Muscle of arm (tissue), 14 donors: ENCODE results near the gene DNAAF3. TPM values are rescaled to one million over a fixed set of nuclear protein-coding genes. Genes with fewer than 3 reads are reported as not detected.
A peak's percentile ranks its signal among the peaks of the same experiment; 100 is the strongest.
"Not testable (repeated sequence)": the region's sequence is repeated elsewhere in the genome, so short reads cannot be mapped to it uniquely, and the experiment has no call there.

Experiments
- DNase-seq: peaks from one replicate; pipeline ENCODE4 v3.0.0-alpha.2; 2013
- long read RNA-seq, 11 donors: transcript quantifications; one replicate each; lab custom pipeline, GENCODE V29; 2026
- polyA plus RNA-seq, 12 donors: library from polyadenylated mRNA; unstranded; fragments of 120-200 nt; gene quantifications; one replicate each; pipeline ENCODE4 v1.2.1, GENCODE V29; 2013; ENCODE audit not compliant: insufficient read length in 12 of 12

The DNAAF3 gene
- polyA plus RNA-seq = 1 to 10 TPM in 3 of 12 donors, under 1 TPM in 7, not detected in 2; 0.45 to 1.7 (median 0.66) TPM
- long read RNA-seq, donor 1 = 0 reads
- long read RNA-seq, donor 2 = 0 reads
- long read RNA-seq, donor 3 = 0 reads
- long read RNA-seq, donor 4 = 0 reads
- long read RNA-seq, donor 5 = 0 reads
- long read RNA-seq, donor 6 = 0 reads
- long read RNA-seq, donor 7 = 0 reads
- long read RNA-seq, donor 8 = 0 reads
- long read RNA-seq, donor 9 = 0 reads
- long read RNA-seq, donor 10 = 0 reads
- long read RNA-seq, donor 11 = 0 reads

- peak; percentile 81 for DNase-seq
These were observed at the start of gene DNAAF3 for GRCh38 chr19:55166530-55167268. TSS of gene DNAAF3 (minus strand) at chr19:55166613. CDS start at chr19:55166413, 200 bp downstream.

GRCh38 chr19:55213547-55213946 lies 47.1 kb upstream of the DNAAF3 start:
- no peak for DNase-seq

GRCh38 chr19:55212447-55212846 lies 46.0 kb upstream of the DNAAF3 start:
- no peak for DNase-seq

GRCh38 chr19:55209693-55210472 lies 43.5 kb upstream of the DNAAF3 start:
- DNase-seq = no peak

- DNase-seq = no peak
These were observed 42.7 kb upstream of the DNAAF3 start, which contains the start of gene PTPRH for GRCh38 chr19:55208880-55209692. TSS of gene PTPRH (minus strand) at chr19:55209501. CDS start at chr19:55209433, 68 bp downstream.

GRCh38 chr19:55206664-55207500 lies 40.5 kb upstream of the DNAAF3 start:
- peak; percentile 28 for DNase-seq

GRCh38 chr19:55202199-55202598 lies 35.8 kb upstream of the DNAAF3 start:
- DNase-seq = not testable (repeated sequence)

- DNase-seq = no peak
These were observed 33.3 kb upstream of the DNAAF3 start for GRCh38 chr19:55199620-55200204.

GRCh38 chr19:55198651-55199050 lies 32.2 kb upstream of the DNAAF3 start:
- no peak for DNase-seq

- no peak for DNase-seq
These were observed 31.1 kb upstream of the DNAAF3 start for GRCh38 chr19:55197528-55197927.

- no peak for DNase-seq
These were observed 30.4 kb upstream of the DNAAF3 start for GRCh38 chr19:55196803-55197202.

GRCh38 chr19:55193481-55193880 lies 27.1 kb upstream of the DNAAF3 start:
- DNase-seq = no peak

- no peak for DNase-seq
These were observed 23.0 kb upstream of the DNAAF3 start for GRCh38 chr19:55189403-55189835.

GRCh38 chr19:55188625-55189024 lies 22.2 kb upstream of the DNAAF3 start:
- DNase-seq = no peak

- no peak for DNase-seq
These were observed 19.7 kb upstream of the DNAAF3 start for GRCh38 chr19:55186080-55186479.

- no peak for DNase-seq
These were observed 15.3 kb upstream of the DNAAF3 start for GRCh38 chr19:55181740-55182139.

- no peak for DNase-seq
These were observed 13.4 kb upstream of the DNAAF3 start, which contains the start of gene SYT5 for GRCh38 chr19:55179606-55180484. TSS of gene SYT5 (minus strand) at chr19:55180289. CDS start at chr19:55179041, 1,248 bp downstream.

- peak; percentile 43 for DNase-seq
These were observed 12.6 kb upstream of the DNAAF3 start for GRCh38 chr19:55178781-55179599.
